ENCODE results near the gene ANKRD63.

Gene ANKRD63

DNA sequence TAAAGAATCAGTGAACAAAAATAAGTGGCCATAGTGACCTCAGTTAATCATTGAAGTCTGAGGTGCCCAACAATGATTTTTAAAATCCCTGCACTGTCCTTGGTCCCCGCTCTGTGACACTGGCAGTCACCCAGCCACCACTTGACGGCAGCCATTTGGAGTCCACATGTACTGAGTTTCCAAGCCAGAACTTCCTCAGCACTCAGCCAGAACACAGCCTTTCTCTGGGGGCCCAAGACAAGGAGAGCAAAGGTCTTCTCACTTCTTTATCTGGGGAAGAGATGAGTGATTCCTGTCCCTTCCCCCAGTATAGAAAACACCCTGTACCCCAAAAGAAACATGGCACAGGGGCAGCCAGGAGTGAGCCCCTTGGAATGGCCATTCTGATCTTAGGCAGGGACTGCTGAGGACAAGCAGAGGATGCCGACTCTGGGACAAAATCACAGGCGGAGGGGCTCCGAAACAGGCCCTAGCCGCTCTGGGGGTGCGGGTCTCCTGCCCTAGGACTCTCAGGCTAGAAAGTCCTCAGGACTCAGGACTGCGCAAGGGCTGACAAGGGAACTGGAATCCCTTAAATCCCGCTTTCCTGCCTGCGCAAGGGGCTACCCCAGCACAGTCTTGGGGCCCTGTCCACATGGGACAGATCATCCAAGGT, 31.3 kb downstream of the ANKRD63 start:
- Histone ChIP-seq H3K4me1 (ENCODE audit: control insufficient read depth, low read length) (no peaks in the 10 kb centered on the region), H3F3A (ENCODE audit: control insufficient read depth, insufficient read depth) (no peaks in the 10 kb centered on the region), H3K36me3 (ENCODE audit: control insufficient read depth, low read length) (no peaks in the 10 kb centered on the region), H3K9me3 (ENCODE audit: control insufficient read depth, insufficient read depth, low read length) (no peaks in the 10 kb centered on the region), H3K27ac (ENCODE audit: low read depth, low read length) (no peak overlapping the region), H4K20me1 (ENCODE audit: control insufficient read depth, insufficient read depth, low read depth, low read length) (no peaks in the 10 kb centered on the region), H3K4me2 (ENCODE audit: low read length) (no peak overlapping the region), H3K79me2 (ENCODE audit: control insufficient read depth, low read length) (no peaks in the 10 kb centered on the region), H3K4me3 (ENCODE audit: low read length) (no peak overlapping the region), H3K27me3 (ENCODE audit: control insufficient read depth, low read length) (peaks cover 43% of the 10 kb centered on the region), H3K9me2 (replicated peaks; ENCODE audit: control insufficient read depth, low read length) (no peaks in the 10 kb centered on the region)
- TF ChIP-seq EZH2phosphoT487 (IDR thresholded peaks at IDR 0.05; ENCODE audit: borderline replicate concordance, low read length) (no peak), CTCF (IDR thresholded peaks at IDR 0.05; ENCODE audit: low read depth, low read length, poor library complexity, severe bottlenecking) (no peak)

DNA sequence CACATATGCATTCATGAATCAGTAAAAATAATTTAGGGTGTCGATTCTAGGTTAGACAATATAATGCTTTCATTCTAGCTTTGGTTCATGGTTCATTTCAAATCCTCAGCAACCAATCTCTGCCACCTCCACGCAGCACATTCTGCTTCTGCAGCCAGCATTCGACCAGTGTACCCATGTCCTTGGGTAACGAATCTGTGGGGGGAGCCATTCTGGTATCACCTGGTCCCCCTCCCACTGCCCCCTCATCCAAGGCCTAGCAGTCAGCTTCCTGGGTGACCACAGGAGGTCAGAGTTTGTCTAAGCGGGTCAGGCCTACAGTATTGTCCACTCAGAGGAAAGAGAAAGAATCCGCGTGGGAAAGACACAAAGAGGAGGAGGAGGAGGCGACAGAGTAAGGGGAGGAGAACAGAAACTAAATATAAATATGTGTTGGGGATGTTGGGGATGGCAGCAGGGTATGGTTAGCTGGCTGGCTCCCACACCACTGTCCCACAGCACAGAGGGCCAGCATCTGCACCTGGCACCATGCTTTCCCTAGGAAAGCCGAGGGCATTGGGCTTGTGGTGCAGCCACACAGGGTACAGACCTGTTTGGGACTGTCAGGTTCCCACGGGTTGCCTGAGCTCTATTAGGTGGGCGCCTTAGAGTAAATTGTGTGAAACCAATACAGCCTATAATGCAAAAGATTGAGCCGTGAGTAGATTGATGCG, 31.9 kb downstream of the ANKRD63 start:
- Histone ChIP-seq H3K9me3 (ENCODE audit: control insufficient read depth, insufficient read depth, low read length) (no peaks in the 10 kb centered on the region), H3K4me1 (ENCODE audit: control insufficient read depth, low read length) (no peaks in the 10 kb centered on the region), H3F3A (ENCODE audit: control insufficient read depth, insufficient read depth) (no peaks in the 10 kb centered on the region), H3K4me3 (ENCODE audit: low read length) (no peak overlapping the region), H3K27me3 (ENCODE audit: control insufficient read depth, low read length) (peaks cover 43% of the 10 kb centered on the region), H3K4me2 (ENCODE audit: low read length) (no peak overlapping the region), H3K27ac (ENCODE audit: low read depth, low read length) (no peak overlapping the region), H3K36me3 (ENCODE audit: control insufficient read depth, low read length) (no peaks in the 10 kb centered on the region), H4K20me1 (ENCODE audit: control insufficient read depth, insufficient read depth, low read depth, low read length) (no peaks in the 10 kb centered on the region), H3K79me2 (ENCODE audit: control insufficient read depth, low read length) (no peaks in the 10 kb centered on the region), H3K9me2 (replicated peaks; ENCODE audit: control insufficient read depth, low read length) (no peaks in the 10 kb centered on the region)
- TF ChIP-seq CTCF (IDR thresholded peaks at IDR 0.05; ENCODE audit: low read depth, low read length, poor library complexity, severe bottlenecking) (no peak), EZH2phosphoT487 (IDR thresholded peaks at IDR 0.05; ENCODE audit: borderline replicate concordance, low read length) (no peak)

DNA sequence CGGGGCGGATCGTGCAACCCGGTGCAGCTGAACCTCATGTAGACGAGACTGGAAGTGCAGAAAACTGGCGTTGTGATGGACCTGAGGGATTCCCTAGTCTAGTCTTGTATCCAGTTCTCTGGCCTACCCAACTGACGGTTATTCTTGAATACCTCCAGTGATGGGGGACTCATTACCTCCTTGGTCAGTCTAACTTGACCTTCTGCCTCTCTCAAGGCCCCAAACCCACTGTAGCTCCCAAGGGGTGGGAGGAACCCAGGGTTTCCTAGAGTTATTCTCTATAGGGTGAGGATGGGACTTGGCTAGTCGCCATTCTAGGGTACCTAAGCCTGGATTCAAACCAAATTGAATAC, 32.6 kb downstream of the ANKRD63 start:
- Histone ChIP-seq H4K20me1 (ENCODE audit: control insufficient read depth, insufficient read depth, low read depth, low read length) (no peaks in the 10 kb centered on the region), H3K4me3 (ENCODE audit: low read length) (no peak overlapping the region), H3K9me2 (replicated peaks; ENCODE audit: control insufficient read depth, low read length) (no peaks in the 10 kb centered on the region), H3K9me3 (ENCODE audit: control insufficient read depth, insufficient read depth, low read length) (no peaks in the 10 kb centered on the region), H3K4me2 (ENCODE audit: low read length) (no peak overlapping the region), H3K36me3 (ENCODE audit: control insufficient read depth, low read length) (no peaks in the 10 kb centered on the region), H3K4me1 (ENCODE audit: control insufficient read depth, low read length) (no peaks in the 10 kb centered on the region), H3K27me3 (ENCODE audit: control insufficient read depth, low read length) (peaks cover 43% of the 10 kb centered on the region), H3F3A (ENCODE audit: control insufficient read depth, insufficient read depth) (no peaks in the 10 kb centered on the region), H3K27ac (ENCODE audit: low read depth, low read length) (no peak overlapping the region), H3K79me2 (ENCODE audit: control insufficient read depth, low read length) (no peaks in the 10 kb centered on the region)
- TF ChIP-seq EZH2phosphoT487 (IDR thresholded peaks at IDR 0.05; ENCODE audit: borderline replicate concordance, low read length) = no peak
- no peak for TF ChIP-seq CTCF (IDR thresholded peaks at IDR 0.05; ENCODE audit: low read depth, low read length, poor library complexity, severe bottlenecking)
